NCI-H524 (cell line): ENCODE results near the gene GBX1.

ENCODE experiments used
- DNase-seq, 2 experiments: peaks; one replicate each; lab custom pipeline; 2025; lab: John Stamatoyannopoulos, UW

Gene GBX1

GRCh38 chr7:151126491-151127137 lies 40.9 kb downstream of the GBX1 start:
- DNase-seq = no peak

- no peak for DNase-seq
These were observed 41.5 kb downstream of the GBX1 start for GRCh38 chr7:151125846-151126481.

DNA sequence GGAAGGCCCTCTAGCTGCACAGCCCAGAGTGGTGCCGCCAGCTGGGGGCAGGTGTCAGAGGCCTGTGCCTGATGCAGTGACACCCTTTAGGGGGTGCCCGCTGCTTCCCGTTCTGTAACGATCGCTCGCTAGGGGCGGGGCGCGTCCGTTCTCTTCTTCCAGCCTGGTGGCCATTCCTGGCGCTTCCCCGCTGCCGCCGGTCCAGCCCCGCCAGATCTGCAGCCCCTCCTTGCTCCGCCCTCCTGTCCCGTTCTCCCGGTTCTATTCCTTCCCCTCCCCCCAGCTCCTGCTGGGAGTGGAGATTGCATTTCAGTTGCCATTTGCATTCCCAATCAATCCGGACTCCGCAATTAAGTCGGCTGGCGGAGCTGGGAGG lies 42.0 kb downstream of the GBX1 start:
- no peak for DNase-seq

DNA sequence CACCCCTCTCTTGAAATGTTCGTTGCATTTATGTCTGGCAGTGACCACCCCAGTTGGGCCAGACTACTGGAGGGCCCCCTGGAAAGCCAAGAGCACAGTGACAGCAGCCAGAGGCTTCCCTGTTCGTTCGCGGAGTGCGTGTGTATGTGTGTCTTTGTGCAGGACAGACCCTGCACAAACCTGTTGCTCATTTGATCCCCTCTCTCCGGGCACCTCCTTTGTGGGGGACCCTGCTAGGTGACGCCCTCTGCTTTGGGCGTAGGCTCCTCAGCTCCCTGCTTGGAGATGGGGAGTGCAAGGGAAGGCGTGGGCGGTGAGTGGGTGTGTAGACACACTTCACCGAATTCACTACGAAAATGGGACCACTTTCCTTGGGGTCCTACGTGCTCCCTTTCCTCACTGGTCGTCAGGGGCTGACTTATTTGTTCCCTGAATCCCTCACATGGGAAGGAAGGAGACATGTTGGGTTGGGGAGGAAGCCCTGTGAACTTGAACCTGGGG lies 42.5 kb downstream of the GBX1 start:
- no peak for DNase-seq

- DNase-seq = no peak
These were observed 43.0 kb downstream of the GBX1 start for GRCh38 chr7:151124481-151124880.

DNA sequence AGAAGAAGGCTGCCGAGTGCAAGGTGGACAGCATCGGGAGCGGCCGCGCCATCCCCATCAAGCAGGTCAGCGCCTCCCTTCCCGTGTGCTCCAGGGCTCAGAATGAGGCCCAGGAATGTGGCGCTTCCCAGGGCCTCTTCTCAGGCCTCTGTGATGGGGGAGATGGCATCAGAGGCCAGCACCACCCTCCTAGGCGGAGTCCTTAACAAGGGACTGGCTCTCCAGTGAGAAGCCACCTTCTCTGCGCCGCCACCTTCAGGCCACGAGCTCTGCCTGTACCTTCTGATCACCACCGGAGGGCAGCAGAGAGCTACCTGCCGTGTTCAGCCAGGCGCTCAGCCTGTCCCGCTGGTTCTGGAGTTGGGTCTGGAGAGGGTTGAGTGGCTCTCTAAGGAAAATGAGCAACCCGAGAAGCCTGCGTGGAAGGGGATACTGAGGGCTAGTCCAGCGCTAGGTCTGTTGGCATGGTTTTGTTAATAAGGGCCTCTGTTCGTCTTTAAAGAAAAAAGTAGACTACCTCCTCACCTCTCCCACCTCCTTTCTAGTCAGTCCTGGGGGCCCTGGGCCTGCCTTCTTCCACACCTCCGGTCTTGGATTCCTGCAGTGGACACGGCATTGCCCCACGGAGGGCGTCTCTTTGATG lies 43.6 kb downstream of the GBX1 start:
- peak; percentile 29 to 78 for DNase-seq

GRCh38 chr7:151123158-151123821 lies 44.2 kb downstream of the GBX1 start:
- no peak for DNase-seq

DNA sequence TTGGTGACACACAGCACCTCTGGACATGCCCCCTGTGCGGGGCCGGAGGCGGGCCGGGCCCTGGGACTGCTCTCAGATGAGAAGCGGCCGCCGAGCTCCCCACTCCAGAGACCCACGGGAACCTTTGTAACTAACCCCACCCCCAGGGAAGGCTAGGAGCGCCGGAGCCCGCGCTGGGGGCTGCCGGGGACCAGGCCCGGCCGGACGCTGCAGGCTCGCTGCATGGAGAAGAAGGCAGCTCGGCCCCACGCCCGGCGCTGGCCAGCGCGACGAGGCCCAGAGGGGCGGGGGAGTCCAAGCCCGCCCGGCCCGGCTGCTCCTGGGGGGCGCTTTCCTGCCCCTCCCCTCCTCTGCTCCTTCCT lies 44.7 kb downstream of the GBX1 start:
- no peak for DNase-seq

GRCh38 chr7:151122276-151122675 lies 45.2 kb downstream of the GBX1 start:
- DNase-seq = no peak

DNA sequence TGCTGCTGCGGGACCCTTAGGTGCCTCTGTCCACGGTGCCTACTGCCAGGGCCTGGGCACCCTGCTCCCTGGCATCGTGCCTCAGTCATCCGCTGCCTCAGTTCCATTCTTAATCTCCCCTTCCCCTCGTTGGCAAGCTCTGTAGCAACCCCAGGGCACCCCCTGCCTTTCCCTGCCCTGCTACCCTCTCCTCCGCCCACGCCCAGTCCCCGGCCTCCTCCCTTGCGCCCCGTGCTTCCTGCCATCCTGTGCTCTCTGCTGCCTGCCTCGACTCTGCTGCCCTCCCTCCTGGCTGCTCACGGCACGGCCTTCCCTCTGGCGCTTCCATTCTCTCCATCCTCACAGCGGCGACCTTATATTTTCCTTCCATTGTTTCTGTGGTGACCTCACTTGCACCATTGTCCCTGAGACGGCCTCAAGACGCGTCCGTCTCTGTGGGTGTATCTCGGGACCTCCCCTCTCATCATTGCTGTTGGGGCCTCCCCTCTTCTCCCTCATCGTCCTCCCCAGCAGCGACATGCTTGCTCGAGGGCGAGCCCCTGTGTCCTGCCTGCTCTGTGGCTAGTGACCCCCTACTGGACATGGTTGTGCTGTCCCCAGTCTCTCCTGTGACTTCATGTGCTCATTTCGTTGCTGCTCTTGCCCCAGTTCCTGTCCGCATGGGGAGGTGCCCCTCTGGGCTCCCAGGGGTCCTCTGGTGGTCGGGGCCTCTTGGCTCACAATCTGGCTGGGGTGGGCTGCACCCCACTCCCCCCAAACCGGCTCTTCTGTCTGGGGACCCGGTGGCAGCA lies 45.9 kb downstream of the GBX1 start:
- no peak for DNase-seq

DNA sequence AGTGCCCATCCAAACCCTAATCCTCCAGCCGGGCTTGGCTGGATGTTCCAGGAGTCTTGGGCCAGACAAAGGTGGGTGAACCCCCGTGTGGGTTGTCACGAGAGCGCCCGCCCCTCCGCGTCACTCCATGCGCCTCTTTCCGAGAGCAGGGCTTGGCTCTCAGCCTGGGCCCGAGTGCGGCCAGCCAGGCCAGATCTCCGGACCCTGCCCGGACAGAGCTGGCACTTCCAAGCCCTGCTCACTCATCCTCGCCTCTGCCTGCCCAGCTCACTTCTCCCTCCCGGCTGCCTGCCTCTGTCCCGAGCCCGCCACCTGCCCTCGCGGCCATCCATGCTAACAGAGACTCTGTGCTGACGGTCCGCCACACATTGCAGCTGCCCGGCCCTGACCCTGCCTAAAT lies 46.6 kb downstream of the GBX1 start:
- no peak for DNase-seq

DNA sequence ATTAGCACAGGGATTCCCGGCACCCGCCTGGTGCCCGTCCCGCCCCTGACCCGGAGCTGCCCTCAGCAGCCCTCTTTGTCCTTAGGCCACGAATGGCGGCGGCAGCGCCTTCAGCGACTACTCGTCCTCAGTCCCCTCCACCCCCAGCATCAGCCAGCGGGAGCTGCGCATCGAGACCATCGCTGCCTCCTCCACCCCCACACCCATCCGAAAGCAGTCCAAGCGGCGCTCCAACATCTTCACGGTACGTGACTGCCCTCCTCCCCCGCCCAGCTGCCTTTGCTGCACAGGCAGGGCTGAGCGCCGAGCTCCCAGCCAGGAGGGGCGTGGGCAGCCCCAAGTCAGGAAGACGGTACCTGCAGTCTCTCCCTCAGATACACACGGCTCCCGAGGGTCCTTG lies 47.6 kb downstream of the GBX1 start:
- DNase-seq = no peak

GRCh38 chr7:151119055-151119415 lies 48.5 kb downstream of the GBX1 start:
- no peak for DNase-seq

DNA sequence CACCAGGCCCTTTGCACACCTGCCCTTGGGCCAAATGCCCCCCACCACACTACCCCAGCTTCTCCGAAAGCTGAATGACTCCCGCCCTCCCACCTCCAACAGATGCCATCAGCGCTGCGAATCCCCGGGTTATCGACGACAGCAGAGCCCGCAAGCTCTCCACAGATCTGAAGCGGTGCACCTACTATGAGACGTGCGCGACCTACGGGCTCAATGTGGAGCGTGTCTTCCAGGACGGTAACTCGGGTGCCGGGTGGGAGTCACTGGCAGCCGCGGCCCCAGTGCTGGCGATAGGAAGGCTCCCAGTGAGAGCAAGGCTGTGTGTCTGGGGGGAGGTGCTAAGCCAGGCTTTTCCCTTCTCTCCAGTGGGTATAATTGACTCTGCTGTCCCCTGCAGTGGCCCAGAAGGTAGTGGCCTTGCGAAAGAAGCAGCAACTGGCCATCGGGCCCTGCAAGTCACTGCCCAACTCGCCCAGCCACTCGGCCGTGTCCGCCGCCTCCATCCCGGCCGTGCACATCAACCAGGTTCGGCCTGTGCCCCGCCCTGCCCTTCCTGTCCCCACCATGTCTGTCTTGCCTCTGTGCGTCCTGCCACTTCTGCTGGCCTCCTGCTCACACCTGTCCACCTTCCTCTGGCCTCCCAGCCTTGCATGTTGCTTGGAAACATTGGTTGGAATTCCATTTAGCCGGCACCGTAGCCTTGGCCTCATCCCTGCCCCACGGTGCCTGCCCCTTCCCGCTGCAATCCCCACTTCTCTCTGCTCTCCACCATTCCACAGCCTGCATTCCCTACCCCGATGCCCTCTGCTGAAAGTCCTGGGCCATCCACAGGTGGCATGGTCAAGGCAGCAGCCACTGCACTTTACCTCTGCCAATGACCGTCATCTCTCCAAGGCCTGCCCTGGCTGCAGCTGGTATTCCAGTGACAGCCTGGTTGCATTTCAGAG lies 49.1 kb downstream of the GBX1 start:
- DNase-seq = no peak

DNA sequence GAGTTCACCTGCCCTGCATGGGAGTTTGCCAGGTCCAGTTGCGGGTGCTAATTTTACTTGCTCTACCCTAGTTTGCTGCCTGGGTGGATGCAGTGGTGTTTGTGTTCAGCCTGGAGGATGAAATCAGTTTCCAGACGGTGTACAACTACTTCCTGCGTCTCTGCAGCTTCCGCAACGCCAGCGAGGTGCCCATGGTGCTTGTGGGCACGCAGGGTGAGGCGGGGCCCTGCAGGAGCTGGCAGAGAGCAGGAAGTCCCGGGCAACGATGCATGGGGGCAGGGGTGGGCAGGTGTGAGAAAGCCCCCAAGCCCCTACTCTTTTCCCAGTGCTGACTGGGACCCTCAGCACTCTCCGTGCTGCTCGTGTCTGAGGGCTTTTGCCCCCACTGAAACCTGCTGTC lies 49.9 kb downstream of the GBX1 start:
- no peak for DNase-seq

- DNase-seq = no peak
These were observed 50.7 kb downstream of the GBX1 start for GRCh38 chr7:151116603-151117440.

- DNase-seq = no peak
These were observed 51.6 kb downstream of the GBX1 start for GRCh38 chr7:151115836-151116418.

GRCh38 chr7:151115121-151115835 lies 52.2 kb downstream of the GBX1 start:
- DNase-seq = no peak
